Subcutaneous adipose tissue (tissue), 4 donors: ENCODE measurements around the gene EPC1. TPM values are rescaled to one million over a fixed set of nuclear protein-coding genes. Genes with fewer than 3 reads are reported as not detected.

Experiments used
- CTCF ChIP-seq: fragments of 450-650 bp; IDR thresholded peaks from one replicate; pipeline ENCODE4 v1.5.1; 2016; ENCODE audit warnings: low read depth, mild to moderate bottlenecking, control low read depth, antibody characterized with exemption, moderate library complexity
- total RNA-seq, 4 donors: library from RNA; depleted of rRNA; stranded (reverse); fragments of >200 nt; gene quantifications; one replicate each; pipeline ENCODE4 v1.1.0, GENCODE V29; 2016

The EPC1 gene
- total RNA-seq, 4 donors from 2014 or later = 35.2 to 49.9 (median 41.6) TPM

- TF ChIP-seq CTCF = no peak
Observed at GRCh38 chr10:32379950-32380551, 33.1 kb upstream of the EPC1 start.

- no peak for TF ChIP-seq CTCF
Observed at GRCh38 chr10:32379318-32379949, 32.5 kb upstream of the EPC1 start.

- no peak for TF ChIP-seq CTCF
Observed at GRCh38 chr10:32378363-32379317, 31.7 kb upstream of the EPC1 start.

- TF ChIP-seq CTCF = no peak
Observed at GRCh38 chr10:32377458-32378259, 30.7 kb upstream of the EPC1 start.

GRCh38 chr10:32376771-32377170 is 29.8 kb upstream of the EPC1 start:
- TF ChIP-seq CTCF = no peak

GRCh38 chr10:32376097-32376496 is 29.1 kb upstream of the EPC1 start:
- no peak for TF ChIP-seq CTCF
